ENCODE data around the gene SH2D3A. TPM values are rescaled to one million over a fixed set of nuclear protein-coding genes. Genes with fewer than 3 reads are reported as not detected.

Gene SH2D3A
- total RNA-seq, 2 donors from 2014 or later, result 10.7 to 16.4 TPM

GRCh38 chr19:6738787-6739389, 28.3 kb downstream of the SH2D3A start:
- Histone ChIP-seq H3K27ac (ENCODE audit: low read depth, low read length) (peak overlapping the region; percentile 68), H3K4me1 (ENCODE audit: control insufficient read depth, insufficient read depth, low read length) (peaks cover 3% of the 10 kb centered on the region), H3K9me3 (ENCODE audit: control insufficient read depth, low read length) (no peaks in the 10 kb centered on the region), H3K36me3 (ENCODE audit: control insufficient read depth, insufficient read depth, low read length) (peaks cover 29% of the 10 kb centered on the region), H3K4me3 (ENCODE audit: low read length) (peak overlapping the region; percentile 89), H3K9ac (ENCODE audit: extremely low read depth, low read length, poor library complexity, severe bottlenecking) (peak overlapping the region; percentile 97), H3K27me3 (ENCODE audit: control insufficient read depth, insufficient read depth, low read length, poor library complexity, severe bottlenecking) (no peaks in the 10 kb centered on the region)
- Mint-ChIP-seq H3K4me1 (peaks cover 46% of the 10 kb centered on the region), H3K27ac (peak overlapping the region; percentile 98), H3K9me3 (no peaks in the 10 kb centered on the region), H3K27me3 (ENCODE audit: insufficient read depth) (no peaks in the 10 kb centered on the region), H3K36me3 (ENCODE audit: low read depth) (peaks cover 27% of the 10 kb centered on the region), H3K4me3 (peak overlapping the region; percentile 90)
- peak; percentile 96 for DNase-seq
- peak; percentile 6 for TF ChIP-seq CTCF (conservative IDR thresholded peaks at IDR 0.05)
- 12 to 22% methylated on average over 15 to 24 of the region's 24 CpGs for WGBS, 2 experiments (ENCODE audit: insufficient coverage in 1 of 2, insufficient read length in 1 of 2)

GRCh38 chr19:6737873-6738786, 29.1 kb downstream of the SH2D3A start:
- peak overlapping the region; percentile 68 for H3K27ac ChIP-seq (ENCODE audit: low read depth, low read length)
- Mint-ChIP-seq H3K36me3 (ENCODE audit: low read depth) (peaks cover 25% of the 10 kb centered on the region), H3K27ac (peak overlapping the region; percentile 98), H3K4me1 (peaks cover 40% of the 10 kb centered on the region), H3K27me3 (ENCODE audit: insufficient read depth) (no peaks in the 10 kb centered on the region), H3K9me3 (no peaks in the 10 kb centered on the region), H3K4me3 (peak overlapping the region; percentile 90)
- WGBS, 2 experiments (ENCODE audit: insufficient coverage in 1 of 2, insufficient read length in 1 of 2), result 18 to 32% methylated on average over 10 to 13 of the region's 13 CpGs
- H3K36me3 ChIP-seq (ENCODE audit: control insufficient read depth, insufficient read depth, low read length), result peaks cover 25% of the 10 kb centered on the region
- H3K9me3 ChIP-seq (ENCODE audit: control insufficient read depth, low read length), result no peaks in the 10 kb centered on the region
- peak overlapping the region; percentile 89 for H3K4me3 ChIP-seq (ENCODE audit: low read length)
- no peaks in the 10 kb centered on the region for H3K27me3 ChIP-seq (ENCODE audit: control insufficient read depth, insufficient read depth, low read length, poor library complexity, severe bottlenecking)
- peak overlapping the region; percentile 97 for H3K9ac ChIP-seq (ENCODE audit: extremely low read depth, low read length, poor library complexity, severe bottlenecking)
- no peak for DNase-seq
- peak; percentile 82 for TF ChIP-seq CTCF (conservative IDR thresholded peaks at IDR 0.05)
- peaks cover 3% of the 10 kb centered on the region for H3K4me1 ChIP-seq (ENCODE audit: control insufficient read depth, insufficient read depth, low read length)

- Histone ChIP-seq H3K9ac (ENCODE audit: extremely low read depth, low read length, poor library complexity, severe bottlenecking) (peak within 1 kb of the TSS; percentile 97), H3K4me1 (ENCODE audit: control insufficient read depth, insufficient read depth, low read length) (no peaks in the 10 kb centered on the region), H3K9me3 (ENCODE audit: control insufficient read depth, low read length) (no peaks in the 10 kb centered on the region), H3K27me3 (ENCODE audit: control insufficient read depth, insufficient read depth, low read length, poor library complexity, severe bottlenecking) (no peaks in the 10 kb centered on the region), H3K36me3 (ENCODE audit: control insufficient read depth, insufficient read depth, low read length) (peaks cover 27% of the 10 kb centered on the region), H3K4me3 (ENCODE audit: low read length) (peak within 1 kb of the TSS; percentile 89), H3K27ac (ENCODE audit: low read depth, low read length) (peak within 1 kb of the TSS; percentile 99)
- 0% methylated on average over 11 to 55 of the region's 55 CpGs for WGBS, 2 experiments (ENCODE audit: insufficient coverage in 1 of 2, insufficient read length in 1 of 2)
- Mint-ChIP-seq H3K27ac (peak within 1 kb of the TSS; percentile 98), H3K9me3 (no peaks in the 10 kb centered on the region), H3K4me3 (peak within 1 kb of the TSS; percentile 90), H3K36me3 (ENCODE audit: low read depth) (peaks cover 23% of the 10 kb centered on the region), H3K4me1 (peaks cover 34% of the 10 kb centered on the region), H3K27me3 (ENCODE audit: insufficient read depth) (no peaks in the 10 kb centered on the region)
- peak; percentile 100 for DNase-seq
- TF ChIP-seq CTCF (conservative IDR thresholded peaks at IDR 0.05), result no peak
Measured at GRCh38 chr19:6737284-6737872, 29.9 kb downstream of the SH2D3A start, which contains the start of gene GPR108. GPR108 (minus strand) TSS chr19:6737580; CDS start chr19:6737576, 4 bp downstream.
